Pulmonary artery endothelial cell (primary cell): ENCODE measurements around the gene CCL4L2. TPM values are rescaled to one million over a fixed set of nuclear protein-coding genes. Genes with fewer than 3 reads are reported as not detected.
"Not testable (repeated sequence)": the region's sequence is repeated elsewhere in the genome, so short reads cannot be mapped to it uniquely, and the experiment has no call there.

Experiments
- DNase-seq: peaks from one replicate; pipeline ENCODE4 v3.0.0-alpha.2; 2011; ENCODE audit warnings: low read depth, low spot score
- total RNA-seq: library from RNA; depleted of rRNA; stranded (reverse); fragments of >200 nt; gene quantifications from 2 replicates; pipeline ENCODE4 v1.2.3, GENCODE V29; 2014

The CCL4L2 gene
- total RNA-seq, 1 donor from 2014 or later = not detected

DNA sequence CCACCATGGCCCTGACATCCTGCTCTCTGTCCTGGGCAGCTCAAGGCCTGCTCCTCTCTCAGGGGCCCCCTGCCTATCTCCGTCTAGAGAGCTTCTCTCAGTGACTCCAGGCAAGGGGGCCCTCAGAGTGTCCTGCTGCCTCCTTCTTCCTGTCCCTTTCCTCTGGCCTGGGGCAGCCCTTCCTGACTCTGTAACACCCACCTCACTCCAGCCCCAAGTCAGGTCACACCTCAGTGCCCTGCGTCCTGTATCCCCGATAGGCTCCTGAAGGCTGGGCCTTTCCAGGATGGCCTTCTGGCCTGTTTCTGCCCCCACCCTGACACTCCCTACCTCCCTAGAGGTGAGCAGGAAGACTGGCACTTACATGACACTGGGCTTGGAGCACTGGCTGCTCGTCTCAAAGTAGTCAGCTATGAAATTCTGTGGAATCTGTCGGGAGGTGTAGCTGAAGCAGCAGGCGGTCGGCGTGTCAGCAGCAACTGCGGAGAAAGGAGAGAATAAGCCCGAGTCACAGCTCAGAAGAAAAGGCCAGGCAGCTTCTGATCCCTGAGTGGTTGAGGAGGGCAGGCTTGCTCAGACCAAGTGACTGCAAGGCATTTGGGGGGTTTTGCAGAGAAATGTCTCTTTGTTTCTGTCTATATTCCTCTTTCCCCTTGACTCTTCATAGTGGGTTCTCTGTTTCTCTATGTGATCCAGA lies 15.3 kb upstream of the CCL4L2 start:
- no peak for DNase-seq

DNA sequence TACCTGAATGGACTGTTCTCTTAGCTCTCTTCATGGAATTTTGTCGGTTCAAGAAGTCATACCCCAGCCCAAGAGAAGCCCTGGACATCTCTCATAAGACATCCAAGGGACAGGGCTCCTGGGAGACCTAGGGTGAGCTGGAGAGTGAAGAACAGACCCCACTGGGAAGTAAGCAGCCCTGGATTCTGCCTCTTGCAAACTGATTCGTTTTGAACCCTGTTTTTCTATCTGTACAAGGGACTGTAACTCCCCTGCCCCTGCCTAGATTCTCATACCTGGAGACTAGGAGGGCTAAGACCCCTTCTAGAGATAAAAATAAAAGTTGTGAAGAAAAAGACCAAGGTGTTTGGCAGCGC lies 14.8 kb upstream of the CCL4L2 start:
- DNase-seq = no peak

DNA sequence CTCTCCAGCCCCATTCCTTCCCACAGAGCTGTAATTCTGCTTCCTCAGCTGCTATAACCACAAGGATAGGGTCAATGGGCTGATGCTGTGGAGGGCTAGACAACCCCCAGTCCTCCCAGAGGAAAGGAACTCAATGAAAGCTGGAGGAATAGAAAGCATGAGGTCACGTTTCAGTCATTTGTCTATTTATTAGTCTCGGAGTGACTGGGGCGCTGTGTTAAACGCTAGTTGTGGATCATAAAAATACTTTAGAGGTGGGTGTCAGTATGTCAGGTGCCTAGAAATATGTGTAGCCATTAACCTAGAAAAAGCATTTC lies 13.5 kb upstream of the CCL4L2 start:
- no peak for DNase-seq

DNA sequence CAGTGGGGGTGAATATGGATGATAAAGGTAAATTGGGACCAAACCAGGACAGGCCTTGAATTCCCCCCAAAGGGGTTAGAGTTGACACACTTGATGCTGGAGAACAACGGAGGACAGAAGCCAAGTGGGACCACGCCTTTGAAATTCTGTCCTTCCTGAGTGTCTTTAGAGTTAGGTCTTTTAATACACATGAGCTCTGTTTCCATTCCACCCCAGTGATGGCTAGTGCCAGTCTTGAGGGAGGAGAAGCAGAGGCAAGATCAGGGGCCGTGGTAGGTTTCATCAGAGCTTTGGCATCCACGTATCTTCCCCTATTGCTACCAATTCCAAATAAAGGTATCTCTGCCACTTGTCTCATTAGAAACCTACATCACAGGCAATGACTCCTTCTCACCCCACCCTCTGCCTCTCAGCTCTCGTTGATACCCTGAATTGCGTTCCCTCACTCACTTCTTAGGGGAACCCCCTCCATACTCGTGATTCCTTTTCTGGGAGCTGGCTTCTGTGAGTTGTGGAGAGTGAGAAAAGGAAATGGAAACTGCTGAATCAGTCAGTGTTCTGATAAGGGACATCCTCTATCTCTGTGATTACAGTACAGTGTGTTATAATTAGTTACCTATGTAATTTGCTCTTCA lies 11.9 kb upstream of the CCL4L2 start:
- no peak for DNase-seq

DNA sequence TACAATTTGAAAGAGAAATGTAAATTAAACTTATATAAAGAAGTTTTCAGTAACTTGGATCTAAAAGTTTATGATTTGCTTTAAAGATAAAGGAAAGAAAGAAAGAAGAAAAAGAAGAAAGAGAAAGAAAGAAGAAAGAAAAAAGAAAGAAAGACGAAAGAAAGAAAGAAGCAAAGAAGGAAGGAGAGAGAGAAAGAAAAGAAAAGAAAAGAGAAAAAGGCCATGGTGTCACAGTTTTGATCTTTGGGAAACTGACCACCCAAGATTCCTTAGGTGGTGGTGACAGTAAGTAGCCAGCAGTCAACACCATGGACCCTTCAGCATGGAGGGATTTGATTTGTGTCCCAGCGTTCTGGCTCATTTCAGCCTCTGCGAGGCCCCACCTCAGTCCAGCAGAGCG lies 9.8 kb upstream of the CCL4L2 start:
- DNase-seq = not testable (repeated sequence)

DNA sequence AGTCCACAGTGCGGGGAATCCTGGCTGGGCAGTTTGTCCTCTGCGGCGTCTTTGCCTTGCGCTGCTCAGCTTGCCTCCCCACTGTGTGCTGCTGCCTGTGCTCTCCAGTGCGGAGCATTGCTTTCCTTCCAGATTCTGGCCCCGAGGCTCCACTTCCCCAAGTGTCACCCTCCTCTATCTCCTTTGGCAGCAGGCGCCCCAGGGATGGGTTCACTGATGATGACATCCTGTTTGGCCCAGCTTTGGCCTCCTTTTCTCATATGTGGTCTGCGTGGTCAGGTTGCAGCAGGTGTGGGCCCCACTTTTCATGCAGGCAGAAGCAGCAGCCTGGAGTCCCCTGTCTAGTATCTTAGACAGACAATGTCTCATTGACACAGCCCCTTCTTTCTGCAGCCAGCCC lies 9.4 kb upstream of the CCL4L2 start:
- DNase-seq = not testable (repeated sequence)

DNA sequence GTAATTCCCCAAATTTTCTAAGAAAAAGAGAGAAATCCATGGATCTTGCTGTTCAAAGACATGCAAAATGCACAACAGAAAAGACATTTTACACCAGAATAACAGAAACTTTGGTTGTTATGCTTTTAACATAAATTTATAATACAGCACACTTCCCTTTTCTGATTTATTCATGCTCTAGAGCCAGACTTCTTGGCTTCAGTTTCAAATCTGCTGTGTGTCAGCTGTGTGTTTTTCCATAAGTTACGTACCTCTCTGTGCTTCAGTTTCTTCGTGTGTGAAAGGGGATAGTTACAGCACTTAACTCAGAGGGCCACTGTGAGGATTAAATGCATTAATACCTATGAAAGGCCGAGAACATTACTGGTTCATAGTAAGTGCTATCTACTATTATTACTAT lies 7.5 kb upstream of the CCL4L2 start:
- DNase-seq = no peak

DNA sequence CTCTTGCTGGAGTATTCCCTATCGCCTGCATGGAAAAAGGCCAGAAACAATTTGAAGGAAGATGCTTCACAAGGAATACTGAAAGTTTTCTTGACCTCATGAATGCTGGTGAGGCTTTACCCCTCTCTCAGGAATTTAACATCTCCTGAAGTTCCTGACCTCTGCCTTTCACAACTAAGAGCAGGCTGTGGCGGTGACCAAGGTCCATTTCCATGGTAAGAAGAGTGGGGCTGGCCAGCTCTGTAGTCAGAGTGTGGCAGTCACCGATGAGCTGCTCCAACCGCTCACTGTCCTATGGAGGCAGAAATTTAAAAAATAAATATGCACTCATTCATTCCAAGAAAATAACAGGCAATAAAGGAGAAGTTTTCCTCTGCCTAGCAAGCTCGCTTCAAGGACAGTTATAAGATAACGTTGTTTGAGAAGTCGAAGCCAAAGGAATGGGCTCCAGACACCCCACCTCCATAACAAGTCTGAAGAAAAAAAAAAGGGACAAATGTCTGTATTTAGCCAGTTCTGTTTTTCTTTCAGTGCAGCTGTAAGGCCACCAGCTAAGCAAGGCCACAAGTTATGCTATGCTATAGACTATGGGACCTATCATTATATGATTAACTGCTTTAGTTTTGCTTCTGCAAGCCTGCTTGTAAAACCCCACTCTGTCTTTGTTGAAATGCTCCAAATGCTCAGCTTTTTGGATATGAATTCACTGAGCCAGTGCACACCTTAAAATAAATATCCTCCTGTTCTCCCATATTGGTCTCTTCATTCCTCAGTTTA lies 6.0 kb upstream of the CCL4L2 start:
- no peak for DNase-seq

DNA sequence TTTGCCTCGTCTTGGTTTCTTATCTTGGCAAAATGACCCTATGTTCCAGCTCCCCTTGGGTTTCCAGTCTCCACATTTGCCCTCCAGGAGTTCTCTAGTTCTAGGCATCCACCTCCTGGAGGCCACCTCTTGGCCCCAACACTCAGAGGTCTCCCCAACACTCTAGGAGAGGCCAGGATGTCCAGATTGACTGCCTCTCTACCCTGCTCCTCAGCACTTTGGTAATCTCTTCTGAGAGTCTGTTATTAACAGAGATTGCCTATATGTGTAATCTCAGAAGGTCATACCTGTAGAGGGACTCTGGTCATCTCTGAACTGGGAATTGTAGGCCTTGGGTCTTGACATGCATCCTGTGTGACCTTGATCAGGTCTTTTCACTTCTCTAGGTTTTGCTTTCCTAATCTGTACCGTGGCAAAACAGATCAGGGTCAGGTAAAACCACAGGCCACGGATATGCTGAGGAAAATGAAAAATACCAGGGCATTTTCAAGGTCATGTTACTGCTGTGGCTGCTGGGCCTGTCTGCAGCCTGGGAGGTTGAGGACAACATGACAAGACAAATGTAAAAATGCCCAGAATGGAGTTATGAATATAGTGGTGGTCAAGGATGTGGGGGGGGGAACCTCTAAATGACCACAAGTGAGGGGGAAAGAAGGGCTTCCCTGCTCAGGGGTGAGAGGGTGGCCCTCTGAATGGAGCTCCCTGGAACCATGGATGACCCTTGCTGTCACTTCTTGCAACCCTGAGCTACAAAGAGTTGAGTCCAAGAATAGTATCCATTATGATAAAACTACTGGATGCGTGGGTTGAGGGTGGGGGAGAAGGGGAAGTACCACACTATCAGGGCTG lies 5.0 kb upstream of the CCL4L2 start:
- DNase-seq = no peak

DNA sequence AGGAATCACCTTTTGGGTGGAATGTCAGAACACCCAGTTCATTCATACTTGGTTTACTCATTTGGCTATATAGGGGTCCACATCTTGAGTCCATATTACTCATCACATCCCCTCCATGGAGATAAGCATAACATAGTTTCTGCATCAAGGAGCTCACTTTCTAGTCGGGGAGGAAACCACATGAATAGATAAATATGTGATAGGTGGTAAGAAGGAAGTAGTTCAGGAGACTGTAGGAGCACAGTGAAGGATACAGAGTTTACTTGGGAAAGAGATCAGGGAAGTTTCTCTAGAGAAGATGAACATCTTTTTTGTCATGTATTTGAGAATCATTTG lies 4.4 kb upstream of the CCL4L2 start:
- DNase-seq = not testable (repeated sequence)

DNA sequence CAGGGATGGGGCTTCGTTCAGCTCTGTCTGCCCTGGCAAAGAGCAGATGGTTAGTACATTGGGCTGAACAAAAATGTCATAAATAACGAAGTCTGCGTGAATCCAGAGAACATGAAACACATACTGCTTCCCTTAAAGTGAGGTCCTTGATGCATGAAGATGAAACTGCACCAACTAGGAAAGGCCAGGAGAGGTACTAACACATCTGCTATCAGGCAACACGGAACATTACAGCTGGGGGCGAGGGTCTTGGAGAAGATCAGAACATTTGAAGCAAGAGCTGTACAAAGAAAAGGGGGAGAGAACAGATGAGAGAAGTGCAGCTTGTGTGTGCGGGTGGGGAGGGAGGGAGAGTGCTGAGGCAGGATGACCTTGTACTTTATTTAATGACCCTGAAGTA lies 3.5 kb upstream of the CCL4L2 start:
- DNase-seq = not testable (repeated sequence)

DNA sequence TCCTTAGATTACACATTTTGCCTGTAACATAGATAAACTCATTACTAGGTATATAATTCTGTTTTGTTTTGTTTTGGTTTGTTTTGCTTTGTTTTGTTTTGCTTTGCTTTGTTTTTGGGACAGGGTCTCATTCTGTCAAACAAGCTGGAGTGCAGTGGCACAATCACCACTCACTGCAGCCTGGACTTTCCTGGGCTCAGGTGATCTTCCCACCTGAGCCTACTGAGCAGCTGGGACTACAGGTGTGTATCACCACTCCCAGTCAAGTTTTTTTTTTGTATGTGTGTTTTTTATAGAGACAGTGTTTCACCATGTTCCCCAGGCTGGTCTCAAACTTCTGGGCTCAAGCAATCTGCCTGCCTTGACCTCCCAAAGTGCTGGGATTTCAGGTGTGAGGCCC lies 1.3 kb upstream of the CCL4L2 start:
- no peak for DNase-seq

DNA sequence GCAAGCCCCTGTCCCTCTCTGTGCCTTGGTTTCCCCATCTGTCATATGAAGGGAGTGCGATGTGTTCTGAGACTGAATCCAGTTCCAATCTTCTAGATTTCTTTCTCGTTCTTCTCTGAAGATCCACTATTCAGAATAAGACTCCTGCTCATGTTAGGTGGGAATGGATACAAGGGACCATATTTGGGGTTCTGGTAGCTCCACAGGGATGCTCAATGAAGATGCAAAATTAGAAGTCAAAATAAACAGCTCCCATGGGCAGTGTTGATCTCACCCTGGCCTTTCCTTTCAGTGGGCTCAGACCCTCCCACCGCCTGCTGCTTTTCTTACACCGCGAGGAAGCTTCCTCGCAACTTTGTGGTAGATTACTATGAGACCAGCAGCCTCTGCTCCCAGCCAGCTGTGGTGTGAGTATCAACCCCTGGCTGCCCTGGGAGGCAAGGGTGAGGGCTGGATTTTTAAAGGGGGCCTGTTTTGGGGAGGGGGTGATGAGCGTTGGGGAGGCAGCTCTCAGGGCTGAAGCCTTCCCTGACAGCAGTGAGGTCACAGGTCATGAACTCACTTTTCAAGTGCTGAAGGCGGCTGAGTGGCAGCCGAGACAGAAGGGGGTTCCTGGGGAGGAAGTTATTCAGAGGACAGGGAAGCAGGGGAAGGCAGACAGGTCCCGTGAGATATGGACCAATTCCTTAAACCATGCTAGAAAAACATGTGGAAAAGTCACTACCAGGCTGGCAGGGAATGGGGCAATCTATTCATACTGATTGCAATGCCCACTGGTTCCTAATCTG lies 815 bp downstream of the CCL4L2 start:
- not testable (repeated sequence) for DNase-seq

DNA sequence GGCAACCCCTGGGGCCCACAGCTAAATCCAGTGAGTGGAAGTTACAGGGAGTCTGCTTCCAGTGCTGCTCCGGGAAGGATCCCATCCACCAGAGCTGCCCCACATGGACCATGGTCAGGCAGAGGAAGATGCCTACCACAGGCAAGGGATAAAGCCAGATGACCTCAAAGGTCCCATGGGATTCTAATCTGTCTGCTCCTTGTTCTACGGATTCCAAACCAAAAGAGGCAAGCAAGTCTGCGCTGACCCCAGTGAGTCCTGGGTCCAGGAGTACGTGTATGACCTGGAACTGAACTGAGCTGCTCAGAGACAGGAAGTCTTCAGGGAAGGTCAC lies 1.4 kb downstream of the CCL4L2 start:
- DNase-seq = no peak

DNA sequence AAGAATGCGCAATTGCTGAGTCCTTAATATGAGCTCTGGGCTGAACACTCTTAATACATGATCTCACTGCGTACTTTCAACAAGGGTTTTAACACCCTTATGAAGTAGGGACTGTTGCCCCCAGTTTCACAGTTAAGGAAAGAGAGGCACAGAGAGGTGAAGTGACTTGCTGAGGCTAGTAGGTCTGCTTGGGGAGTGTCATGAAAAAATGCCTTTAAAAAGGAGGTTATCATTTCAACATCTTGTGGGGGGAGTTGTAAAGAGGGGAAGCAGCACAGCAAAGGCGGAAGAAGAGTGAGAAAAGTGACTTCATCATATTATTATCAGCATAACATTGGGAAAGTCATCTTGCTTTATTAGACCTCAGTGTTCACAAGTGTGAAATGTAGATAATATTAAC lies 2.1 kb downstream of the CCL4L2 start:
- DNase-seq = no peak

DNA sequence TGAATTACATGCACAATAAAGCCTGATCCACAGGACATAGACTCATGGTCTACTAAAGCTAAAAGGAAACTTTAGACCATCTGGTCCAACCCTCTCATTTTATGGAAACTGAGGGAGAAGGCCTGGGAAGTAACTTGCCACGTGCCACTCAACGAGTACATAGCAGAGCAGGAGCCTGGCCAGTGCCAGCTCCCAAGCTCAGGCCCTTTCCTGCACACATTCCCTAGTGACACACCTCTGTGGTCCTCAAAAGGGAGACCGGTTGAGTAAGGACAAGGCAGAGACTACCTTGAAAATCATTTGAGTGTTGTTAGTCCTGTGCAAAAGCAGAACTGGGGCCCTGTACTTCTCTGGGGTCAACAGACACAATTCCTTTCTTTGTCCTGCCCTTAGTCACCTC lies 2.8 kb downstream of the CCL4L2 start:
- no peak for DNase-seq

DNA sequence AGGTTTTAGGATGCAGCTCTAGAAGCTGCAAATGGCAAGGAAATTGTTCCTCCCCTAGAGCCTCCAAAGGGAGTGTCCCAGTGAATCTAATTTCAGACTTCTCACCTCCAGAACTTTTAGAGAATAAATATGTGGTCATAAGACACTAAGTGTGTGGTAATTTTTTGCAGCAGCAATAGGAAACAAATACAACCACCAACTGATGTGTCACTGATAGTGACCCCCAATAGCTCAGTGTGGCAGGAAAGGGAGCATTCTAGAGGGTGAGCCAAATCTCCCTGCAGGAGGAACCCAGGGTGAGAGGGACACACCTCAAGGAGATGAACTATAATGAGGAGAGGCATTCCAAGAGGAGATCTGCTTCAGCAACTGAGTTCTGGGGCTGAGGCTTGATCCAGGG lies 4.1 kb downstream of the CCL4L2 start:
- no peak for DNase-seq

DNA sequence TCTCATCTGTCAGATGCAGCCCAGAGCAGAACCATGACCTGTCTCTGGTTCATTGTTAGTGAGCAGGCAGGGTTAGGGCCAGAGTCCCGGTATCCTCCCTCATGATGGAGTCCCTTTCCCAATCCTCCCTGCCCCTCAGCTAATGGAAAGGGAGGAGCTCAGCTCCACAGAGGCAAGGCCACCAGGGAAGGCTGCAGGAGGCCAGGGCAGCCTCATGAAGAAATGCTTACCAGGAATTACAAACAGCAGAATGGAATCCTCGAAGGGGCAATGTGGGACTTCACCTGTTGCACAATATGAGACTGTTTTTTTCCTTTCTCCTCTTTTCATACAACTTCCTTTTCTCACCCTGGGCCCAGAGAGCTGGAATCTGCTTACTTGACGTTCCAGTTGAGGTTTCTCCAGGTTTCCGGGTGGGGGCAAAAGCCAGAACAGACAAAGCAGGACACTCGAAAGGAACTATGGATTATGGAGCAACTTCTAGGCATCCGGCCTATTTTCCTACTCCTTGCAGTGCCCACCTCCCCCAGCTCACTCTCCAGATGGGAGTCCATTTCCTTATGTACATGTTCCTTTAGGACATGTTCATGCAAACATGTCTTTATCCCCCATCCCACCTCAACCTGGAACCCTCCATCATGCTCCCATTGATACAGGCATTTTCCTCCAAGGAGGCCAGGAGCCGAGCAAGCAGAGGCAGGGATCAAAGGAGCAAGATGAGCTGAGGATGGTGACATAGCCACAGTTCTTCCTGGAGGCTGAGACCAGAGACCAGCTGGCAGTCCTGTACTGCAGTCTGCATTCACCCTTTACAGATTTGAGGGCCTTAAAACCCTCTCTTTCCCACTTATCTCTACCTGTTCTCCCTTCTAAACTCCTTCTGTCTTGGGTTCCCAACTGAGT lies 4.8 kb downstream of the CCL4L2 start:
- DNase-seq = not testable (repeated sequence)

DNA sequence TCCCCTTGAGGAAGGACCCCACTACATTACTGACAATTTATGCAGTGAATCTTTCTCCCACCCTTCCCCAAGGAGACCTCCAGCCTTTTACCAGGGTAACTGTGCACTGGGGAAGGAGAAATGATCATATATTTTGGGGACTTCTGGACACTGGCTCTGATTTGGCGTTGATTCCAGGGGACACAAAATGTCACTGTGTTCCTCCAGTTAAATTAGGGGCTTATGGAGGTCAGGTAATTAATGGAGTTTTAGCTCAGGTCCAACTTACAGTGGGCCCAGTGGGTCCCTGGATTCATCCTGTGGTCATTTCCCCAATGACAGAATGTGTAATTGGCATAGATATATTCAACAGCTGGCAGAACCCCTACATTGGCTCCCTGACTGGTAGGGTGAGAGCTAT lies 8.7 kb downstream of the CCL4L2 start:
- DNase-seq = not testable (repeated sequence)
